Measurements from ENCODE around the gene C3AR1.
"Not testable (repeated sequence)": the region's sequence is repeated elsewhere in the genome, so short reads cannot be mapped to it uniquely, and the experiment has no call there.

DNA sequence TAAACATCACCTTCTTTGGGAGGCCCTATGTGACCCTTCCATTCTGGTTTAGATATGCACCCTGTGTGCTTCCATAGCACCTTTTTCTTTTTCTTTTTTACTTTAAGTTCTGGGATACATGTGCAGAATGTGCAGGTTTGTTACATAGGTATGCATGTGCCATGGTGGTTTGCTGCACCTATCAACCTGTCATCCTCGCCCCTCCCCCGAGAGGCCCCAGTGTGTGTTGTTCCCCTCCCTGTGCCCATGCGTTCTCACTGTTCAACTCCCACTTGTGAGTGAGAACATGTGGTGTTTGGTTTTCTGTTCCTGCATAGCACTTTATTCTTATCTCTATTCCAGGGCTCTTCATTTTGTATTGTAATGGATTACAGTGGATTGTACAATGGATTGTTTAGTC lies 18.2 kb upstream of the C3AR1 start:
- TF ChIP-seq, protein P1, sequence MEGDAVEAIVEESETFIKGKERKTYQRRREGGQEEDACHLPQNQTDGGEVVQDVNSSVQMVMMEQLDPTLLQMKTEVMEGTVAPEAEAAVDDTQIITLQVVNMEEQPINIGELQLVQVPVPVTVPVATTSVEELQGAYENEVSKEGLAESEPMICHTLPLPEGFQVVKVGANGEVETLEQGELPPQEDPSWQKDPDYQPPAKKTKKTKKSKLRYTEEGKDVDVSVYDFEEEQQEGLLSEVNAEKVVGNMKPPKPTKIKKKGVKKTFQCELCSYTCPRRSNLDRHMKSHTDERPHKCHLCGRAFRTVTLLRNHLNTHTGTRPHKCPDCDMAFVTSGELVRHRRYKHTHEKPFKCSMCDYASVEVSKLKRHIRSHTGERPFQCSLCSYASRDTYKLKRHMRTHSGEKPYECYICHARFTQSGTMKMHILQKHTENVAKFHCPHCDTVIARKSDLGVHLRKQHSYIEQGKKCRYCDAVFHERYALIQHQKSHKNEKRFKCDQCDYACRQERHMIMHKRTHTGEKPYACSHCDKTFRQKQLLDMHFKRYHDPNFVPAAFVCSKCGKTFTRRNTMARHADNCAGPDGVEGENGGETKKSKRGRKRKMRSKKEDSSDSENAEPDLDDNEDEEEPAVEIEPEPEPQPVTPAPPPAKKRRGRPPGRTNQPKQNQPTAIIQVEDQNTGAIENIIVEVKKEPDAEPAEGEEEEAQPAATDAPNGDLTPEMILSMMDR (IDR thresholded peaks at IDR 0.05): not testable (repeated sequence)
- TF ChIP-seq POLR2A (IDR thresholded peaks at IDR 0.05): not testable (repeated sequence)

Measured in body of pancreas (tissue), 4 donors.